ENCODE results near the gene TP53TG5.

TP53TG5 gene

DNA sequence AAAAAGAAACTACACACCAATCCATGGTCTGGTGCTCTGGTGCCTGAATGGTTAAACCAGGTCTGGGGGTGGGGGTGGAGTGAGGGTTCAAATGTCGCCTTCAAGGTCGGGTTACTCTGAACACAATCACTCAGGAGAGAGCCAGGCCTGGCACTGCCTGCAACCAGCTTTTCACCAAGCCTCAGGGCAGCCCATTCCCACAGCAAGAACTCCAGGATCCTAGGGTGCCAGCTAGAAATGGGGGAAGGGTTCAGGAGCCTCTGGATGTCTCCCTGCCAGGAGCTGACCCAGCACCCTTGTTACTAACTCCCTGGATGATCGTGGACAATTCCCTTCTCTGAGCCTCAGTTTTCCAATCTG, 36.6 kb downstream of the TP53TG5 start:
- Histone ChIP-seq H3K9me3 (ENCODE audit: insufficient read depth, low read length) (no peaks in the 10 kb centered on the region), H2AFZ (ENCODE audit: low read depth, low read length) (no peak overlapping the region), H3K4me2 (ENCODE audit: low read length) (no peak overlapping the region), H3K27me3 (ENCODE audit: low read depth, low read length) (no peaks in the 10 kb centered on the region), H3K4me3 (ENCODE audit: low read length) (no peak overlapping the region), H4K20me1 (ENCODE audit: insufficient read depth, low read length) (peaks cover 67% of the 10 kb centered on the region), H3K79me2 (ENCODE audit: low read length) (peaks cover 16% of the 10 kb centered on the region; the same call in 1 of the 2 replicates), H3K27ac (ENCODE audit: low read length) (no peak overlapping the region), H3K36me3 (replicated peaks; ENCODE audit: low read depth, low read length) (peaks cover 6% of the 10 kb centered on the region), H3K9ac (ENCODE audit: low read length) (no peak overlapping the region), H3K4me1 (ENCODE audit: low read length) (peaks cover 18% of the 10 kb centered on the region)
- TF ChIP-seq, protein P1, sequence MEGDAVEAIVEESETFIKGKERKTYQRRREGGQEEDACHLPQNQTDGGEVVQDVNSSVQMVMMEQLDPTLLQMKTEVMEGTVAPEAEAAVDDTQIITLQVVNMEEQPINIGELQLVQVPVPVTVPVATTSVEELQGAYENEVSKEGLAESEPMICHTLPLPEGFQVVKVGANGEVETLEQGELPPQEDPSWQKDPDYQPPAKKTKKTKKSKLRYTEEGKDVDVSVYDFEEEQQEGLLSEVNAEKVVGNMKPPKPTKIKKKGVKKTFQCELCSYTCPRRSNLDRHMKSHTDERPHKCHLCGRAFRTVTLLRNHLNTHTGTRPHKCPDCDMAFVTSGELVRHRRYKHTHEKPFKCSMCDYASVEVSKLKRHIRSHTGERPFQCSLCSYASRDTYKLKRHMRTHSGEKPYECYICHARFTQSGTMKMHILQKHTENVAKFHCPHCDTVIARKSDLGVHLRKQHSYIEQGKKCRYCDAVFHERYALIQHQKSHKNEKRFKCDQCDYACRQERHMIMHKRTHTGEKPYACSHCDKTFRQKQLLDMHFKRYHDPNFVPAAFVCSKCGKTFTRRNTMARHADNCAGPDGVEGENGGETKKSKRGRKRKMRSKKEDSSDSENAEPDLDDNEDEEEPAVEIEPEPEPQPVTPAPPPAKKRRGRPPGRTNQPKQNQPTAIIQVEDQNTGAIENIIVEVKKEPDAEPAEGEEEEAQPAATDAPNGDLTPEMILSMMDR (IDR thresholded peaks at IDR 0.05; ENCODE audit: low read depth, low read length) = no peak
- TF ChIP-seq EZH2phosphoT487 (IDR thresholded peaks at IDR 0.05; ENCODE audit: low read depth) = no peak

DNA sequence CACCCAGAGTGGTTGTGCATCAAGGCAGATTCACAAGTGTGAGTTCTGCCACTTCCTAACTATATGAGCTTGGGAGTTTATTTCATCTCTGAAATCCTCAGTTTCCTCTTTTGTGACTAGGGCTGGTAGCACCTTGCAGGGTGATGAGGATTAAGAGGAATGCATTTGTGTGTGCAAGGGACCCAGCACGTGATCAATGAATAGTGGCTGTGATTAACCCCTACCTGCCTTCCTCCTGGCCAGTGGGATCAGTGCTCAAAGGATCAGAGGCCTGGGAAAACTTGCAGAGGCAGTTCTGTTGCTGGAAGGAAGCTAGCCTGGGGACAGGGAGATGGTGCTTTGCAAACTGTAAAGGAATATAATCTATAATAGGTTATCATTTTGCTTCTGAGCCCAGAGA, 37.2 kb downstream of the TP53TG5 start:
- peaks cover 6% of the 10 kb centered on the region for H3K36me3 ChIP-seq (replicated peaks; ENCODE audit: low read depth, low read length)
- no peak overlapping the region for H3K4me2 ChIP-seq (ENCODE audit: low read length)
- no peak overlapping the region for H3K9ac ChIP-seq (ENCODE audit: low read length)
- H3K4me3 ChIP-seq (ENCODE audit: low read length) = no peak overlapping the region
- H3K9me3 ChIP-seq (ENCODE audit: insufficient read depth, low read length) = no peaks in the 10 kb centered on the region
- TF ChIP-seq EZH2phosphoT487 (IDR thresholded peaks at IDR 0.05; ENCODE audit: low read depth) = no peak
- TF ChIP-seq, protein P1 (IDR thresholded peaks at IDR 0.05; ENCODE audit: low read depth, low read length) = no peak
- peaks cover 61% of the 10 kb centered on the region for H4K20me1 ChIP-seq (ENCODE audit: insufficient read depth, low read length)
- no peaks in the 10 kb centered on the region for H3K27me3 ChIP-seq (ENCODE audit: low read depth, low read length)
- H3K4me1 ChIP-seq (ENCODE audit: low read length) = peaks cover 12% of the 10 kb centered on the region
- peaks cover 10% of the 10 kb centered on the region; the same call in 1 of the 2 replicates for H3K79me2 ChIP-seq (ENCODE audit: low read length)
- H2AFZ ChIP-seq (ENCODE audit: low read depth, low read length) = no peak overlapping the region
- no peak overlapping the region for H3K27ac ChIP-seq (ENCODE audit: low read length)

DNA sequence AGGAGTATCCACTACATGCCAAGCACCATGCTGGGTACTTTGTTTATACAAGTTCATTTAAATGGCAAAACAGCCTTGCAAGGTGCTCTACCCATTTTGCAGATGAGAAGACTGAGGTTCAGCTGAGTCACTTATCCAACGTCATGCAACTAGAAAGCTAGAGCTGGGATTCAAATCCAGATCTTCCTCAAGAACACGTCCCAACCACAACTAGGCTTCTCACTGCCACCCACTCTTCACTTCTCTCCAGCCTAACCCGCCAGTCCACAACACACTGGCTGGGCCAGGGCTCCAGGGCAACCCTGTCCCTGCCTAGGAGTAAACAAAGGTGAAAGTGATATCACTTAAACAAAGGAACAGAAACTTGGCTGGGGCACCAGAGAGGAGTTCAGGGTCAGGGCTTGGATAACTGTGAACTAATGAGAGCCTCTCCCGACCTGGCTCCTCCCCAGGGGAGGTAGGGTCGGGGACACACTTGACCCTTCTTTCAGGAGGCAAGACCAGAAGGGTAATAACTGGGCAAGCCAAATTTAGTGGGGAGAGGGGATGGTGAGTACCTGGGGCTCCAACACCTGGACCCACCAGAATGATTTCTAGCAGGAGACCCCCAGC, 37.8 kb downstream of the TP53TG5 start:
- Histone ChIP-seq H3K4me1 (ENCODE audit: low read length) (peaks cover 6% of the 10 kb centered on the region), H3K4me3 (ENCODE audit: low read length) (no peak overlapping the region), H3K79me2 (ENCODE audit: low read length) (0 out of 2 replicates have a peak, but pooled peaks cover 4% of the 10 kb centered on the region), H3K27ac (ENCODE audit: low read length) (no peak overlapping the region), H3K4me2 (ENCODE audit: low read length) (no peak overlapping the region), H3K9ac (ENCODE audit: low read length) (no peak overlapping the region), H3K36me3 (replicated peaks; ENCODE audit: low read depth, low read length) (peaks cover 6% of the 10 kb centered on the region), H3K9me3 (ENCODE audit: insufficient read depth, low read length) (no peaks in the 10 kb centered on the region), H2AFZ (ENCODE audit: low read depth, low read length) (no peak overlapping the region), H3K27me3 (ENCODE audit: low read depth, low read length) (no peaks in the 10 kb centered on the region), H4K20me1 (ENCODE audit: insufficient read depth, low read length) (peaks cover 55% of the 10 kb centered on the region)
- no peak for TF ChIP-seq EZH2phosphoT487 (IDR thresholded peaks at IDR 0.05; ENCODE audit: low read depth)
- TF ChIP-seq, protein P1 (IDR thresholded peaks at IDR 0.05; ENCODE audit: low read depth, low read length) = no peak

DNA sequence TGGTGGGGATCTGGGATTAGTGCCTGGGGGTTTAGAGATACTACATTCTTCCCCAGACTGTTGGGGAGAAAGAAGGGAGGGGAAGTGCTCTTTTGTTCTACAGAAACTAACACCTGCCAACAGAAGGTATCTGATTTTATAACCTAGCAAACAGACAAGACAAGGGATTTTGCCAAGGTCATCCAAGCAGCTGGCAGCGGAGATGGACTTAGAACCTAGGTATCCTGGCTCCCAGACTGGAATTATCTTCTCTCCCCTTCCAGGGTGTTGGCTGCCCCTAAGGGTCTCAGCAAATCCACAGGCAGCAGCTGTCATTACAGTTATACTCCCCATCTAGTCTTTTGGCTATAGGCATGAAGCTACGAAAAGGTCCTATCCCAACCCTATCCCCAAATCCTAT, 38.3 kb downstream of the TP53TG5 start:
- no peak overlapping the region for H3K4me3 ChIP-seq (ENCODE audit: low read length)
- no peak overlapping the region for H3K9ac ChIP-seq (ENCODE audit: low read length)
- TF ChIP-seq EZH2phosphoT487 (IDR thresholded peaks at IDR 0.05; ENCODE audit: low read depth) = no peak
- TF ChIP-seq, protein P1 (IDR thresholded peaks at IDR 0.05; ENCODE audit: low read depth, low read length) = no peak
- H4K20me1 ChIP-seq (ENCODE audit: insufficient read depth, low read length) = peaks cover 50% of the 10 kb centered on the region
- H2AFZ ChIP-seq (ENCODE audit: low read depth, low read length) = no peak overlapping the region
- H3K27me3 ChIP-seq (ENCODE audit: low read depth, low read length) = no peaks in the 10 kb centered on the region
- no peak overlapping the region for H3K4me2 ChIP-seq (ENCODE audit: low read length)
- H3K9me3 ChIP-seq (ENCODE audit: insufficient read depth, low read length) = no peaks in the 10 kb centered on the region
- peaks cover 5% of the 10 kb centered on the region for H3K36me3 ChIP-seq (replicated peaks; ENCODE audit: low read depth, low read length)
- 0 out of 2 replicates have a peak, but pooled peaks cover 3% of the 10 kb centered on the region for H3K79me2 ChIP-seq (ENCODE audit: low read length)
- H3K27ac ChIP-seq (ENCODE audit: low read length) = no peak overlapping the region
- H3K4me1 ChIP-seq (ENCODE audit: low read length) = peaks cover 5% of the 10 kb centered on the region
